ENCODE measurements around the gene SRGAP1. TPM values are rescaled to one million over a fixed set of nuclear protein-coding genes. Genes with fewer than 3 reads are reported as not detected.

The SRGAP1 gene
- total and polyA plus RNA-seq, 2 of the 13 experiments (the other 11 are each of a cell fraction or from before 2014, with no cell fraction given) = 1.6 to 3.4 TPM

- no peak for TF ChIP-seq TEF (CRISPR knock-in tag; IDR thresholded peaks at IDR 0.05)
- peak; percentile 73 for TF ChIP-seq PCBP2 (optimal IDR thresholded peaks at IDR 0.05; ENCODE audit: low read depth, low read length, poor library complexity, severe bottlenecking)
- TF ChIP-seq HNRNPK (IDR thresholded peaks at IDR 0.05; ENCODE audit: low read depth, low read length, poor library complexity, severe bottlenecking) = peak; percentile 96
- no peak for TF ChIP-seq ZSCAN21 (CRISPR knock-in tag; IDR thresholded peaks at IDR 0.05; ENCODE audit: borderline replicate concordance)
- TF ChIP-seq MYPOP (CRISPR knock-in tag; IDR thresholded peaks at IDR 0.05) = no peak
- Histone ChIP-seq H2AFZ (ENCODE audit: low read length) (no peak overlapping the region), H3K27ac (ENCODE audit: extremely low read length, insufficient read depth, low read length) (no peak overlapping the region), H3K36me3 (replicated peaks in 1 of 2; ENCODE audit: control insufficient read depth in 1 of 2, insufficient read depth in 2 of 2, low read length in 2 of 2) (no peaks in the 10 kb centered on the region; a peak in 1 of 5 replicates), H3K4me2 (ENCODE audit: low read depth, low read length) (no peak overlapping the region), H3K27me3 (ENCODE audit: control insufficient read depth in 1 of 2, insufficient read depth in 2 of 2, low read length in 2 of 2) (no peaks in the 10 kb centered on the region), H4K20me1 (ENCODE audit: insufficient read depth, low read length) (no peaks in the 10 kb centered on the region), H3K4me1 (ENCODE audit: insufficient read depth, low read length) (peaks cover 11% of the 10 kb centered on the region), H3K4me3 (replicated peaks in 1 of 3; ENCODE audit: insufficient read depth in 1 of 3, low read depth in 2 of 3, low read length in 3 of 3) (no peak overlapping the region), H3K79me2 (ENCODE audit: insufficient read depth, low read length) (no peaks in the 10 kb centered on the region), H3K9ac (ENCODE audit: insufficient read depth, low read depth, low read length) (no peak overlapping the region), H3K9me3 (ENCODE audit: low read length) (no peaks in the 10 kb centered on the region)
- DNase-seq (ENCODE audit: low spot score) (no peak), ATAC-seq (no peak), FAIRE-seq (no peak)
- in situ Hi-C loops (cut with HindIII; ENCODE audit: extremely low pct_ligation_motif_present, low pct_unique_long_range_greater_than_20kb) = no loop called here
- POLR2A ChIA-PET = no interaction called here
- BruUV-seq (replicated peaks) = no TSS peak
- 92% methylated on average over 2 of the region's 2 CpGs for WGBS (ENCODE audit: low lambda C conversion rate)
- CTCF ChIA-PET (ENCODE audit: low intra/inter-chr PET ratio, low total read pairs) = no interaction called here
- intact Hi-C loops (cut with micrococcal nuclease; ENCODE audit: unreplicated experiment) = no loop called here
These were observed 361.0 kb downstream of the SRGAP1 start for GRCh38 chr12:64205542-64205941.

- Histone ChIP-seq H2AFZ (ENCODE audit: low read length) (no peak overlapping the region), H3K36me3 (replicated peaks in 1 of 2; ENCODE audit: control insufficient read depth in 1 of 2, insufficient read depth in 2 of 2, low read length in 2 of 2) (no peaks in the 10 kb centered on the region; a peak in 1 of 5 replicates), H3K4me1 (ENCODE audit: insufficient read depth, low read length) (peaks cover 11% of the 10 kb centered on the region), H3K27me3 (ENCODE audit: control insufficient read depth in 1 of 2, insufficient read depth in 2 of 2, low read length in 2 of 2) (no peaks in the 10 kb centered on the region), H3K79me2 (ENCODE audit: insufficient read depth, low read length) (no peaks in the 10 kb centered on the region), H4K20me1 (ENCODE audit: insufficient read depth, low read length) (no peaks in the 10 kb centered on the region), H3K9ac (ENCODE audit: insufficient read depth, low read depth, low read length) (no peak overlapping the region), H3K9me3 (ENCODE audit: low read length) (no peaks in the 10 kb centered on the region), H3K4me2 (ENCODE audit: low read depth, low read length) (no peak overlapping the region), H3K27ac (ENCODE audit: extremely low read length, insufficient read depth, low read length) (peak overlapping the region; percentile 36), H3K4me3 (replicated peaks in 1 of 3; ENCODE audit: insufficient read depth in 1 of 3, low read depth in 2 of 3, low read length in 3 of 3) (no peak overlapping the region)
- DNase-seq (ENCODE audit: low spot score) = peak; percentile 17
- in situ Hi-C loops (cut with HindIII; ENCODE audit: extremely low pct_ligation_motif_present, low pct_unique_long_range_greater_than_20kb) (no loop called here), intact Hi-C loops (cut with micrococcal nuclease; ENCODE audit: unreplicated experiment) (no loop called here)
- ChIA-PET CTCF (ENCODE audit: low intra/inter-chr PET ratio, low total read pairs) (no interaction called here), POLR2A (no interaction called here)
- no TSS peak for BruUV-seq (replicated peaks)
- WGBS (ENCODE audit: low lambda C conversion rate) = 80% methylated on average over 2 of the region's 2 CpGs
- ATAC-seq = peak; percentile 89
- no peak for FAIRE-seq
- TF ChIP-seq KLF9 (CRISPR knock-in tag; IDR thresholded peaks at IDR 0.05; ENCODE audit: low read depth) = no peak
- TF ChIP-seq ETV5 (CRISPR knock-in tag; IDR thresholded peaks at IDR 0.05; ENCODE audit: borderline replicate concordance) = no peak
- TF ChIP-seq HNF4A (CRISPR knock-in tag; IDR thresholded peaks at IDR 0.05) = peak; percentile 85
- TF ChIP-seq HNF4G (IDR thresholded peaks at IDR 0.05; ENCODE audit: borderline replicate concordance, low read depth, low read length) = peak; percentile 29; the same call in 1 of the 2 replicates
- no peak for TF ChIP-seq HNF4G (CRISPR knock-in tag; IDR thresholded peaks at IDR 0.05; ENCODE audit: borderline replicate concordance, low read depth)
- peak; percentile 35; the same call in 1 of the 2 replicates for TF ChIP-seq SALL1 (CRISPR knock-in tag; IDR thresholded peaks at IDR 0.05)
These were observed 363.0 kb downstream of the SRGAP1 start for GRCh38 chr12:64207453-64207852.
